Prostate gland (tissue), 2 donors: ENCODE measurements around the gene ZC3H10. TPM values are rescaled to one million over a fixed set of nuclear protein-coding genes. Genes with fewer than 3 reads are reported as not detected.

Experiments
- DNase-seq: peaks from one replicate; pipeline ENCODE4 v3.0.0-alpha.2; 2019; ENCODE audit warnings: low spot score
- H3K27ac ChIP-seq, 2 donors: fragments of 200-600 bp; sonication (generic); 2 replicates each; pipeline ENCODE4 v1.5.1; 2017 to 2019
- H3K27me3 ChIP-seq: fragments of 200-600 bp; sonication (generic); replicated peaks from 2 replicates; pipeline ENCODE4 v1.5.1; 2019; ENCODE audit not compliant: insufficient read depth
- H3K36me3 ChIP-seq, 2 donors: fragments of 200-600 bp; sonication (generic); 1 replicate in 1 of 2; 2 replicates in 1 of 2; pipeline versions ENCODE4 v1.5.1 to v1.8.1; 2017 to 2019
- H3K4me1 ChIP-seq: fragments of 200-600 bp; sonication (generic); replicated peaks from 2 replicates; pipeline ENCODE4 v1.5.1; 2019
- H3K4me3 ChIP-seq, 2 donors: fragments of 200-600 bp; sonication (generic); 2 replicates each; pipeline ENCODE4 v1.5.1; 2017 to 2019
- H3K9me3 ChIP-seq: fragments of 200-600 bp; sonication (generic); 2 replicates; pipeline ENCODE4 v1.5.1; 2017
- POLR2A ChIP-seq: fragments of 450-650 bp; IDR thresholded peaks from one replicate; pipeline ENCODE4 v1.6.1; 2016; ENCODE audit warnings: antibody characterized with exemption, mild to moderate bottlenecking
- POLR2AphosphoS5 ChIP-seq: sonication (generic); formaldehyde crosslinking; IDR thresholded peaks from one replicate; pipeline ENCODE4 v1.6.1; 2017; ENCODE audit warnings: antibody characterized with exemption
- WGBS: methylation state at CpG from one replicate; pipeline ENCODE4 v1.1.5; 2018; 5-methylcytosine and 5-hydroxymethylcytosine counted together
- intact Hi-C: fragments of 100-400 bp; cut with DNase I; formaldehyde crosslinking; loops from one replicate; pipeline ENCODE4 v1.14.2; 2022
- total RNA-seq, 2 donors: library from RNA; depleted of rRNA; stranded (reverse); fragments of >200 nt; gene quantifications; one replicate each; pipeline ENCODE4 v1.1.0, GENCODE V29; 2016
- TF ChIP-seq, protein P1 (sequence below), 4 experiments: fragments of 200-600 bp in 2 of 4; fragments of 450-650 bp in 2 of 4; sonication (generic) in 2 of 4; IDR thresholded peaks; 1 replicate in 3 of 4; 2 replicates in 1 of 4; pipeline ENCODE4 v1.5.1; 2016 to 2019; ENCODE audit warnings: antibody characterized with exemption in 4 of 4, mild to moderate bottlenecking in 2 of 4, moderate library complexity in 2 of 4

Gene ZC3H10
- total RNA-seq, 2 donors from 2014 or later: 4.6 to 9.1 TPM

DNA sequence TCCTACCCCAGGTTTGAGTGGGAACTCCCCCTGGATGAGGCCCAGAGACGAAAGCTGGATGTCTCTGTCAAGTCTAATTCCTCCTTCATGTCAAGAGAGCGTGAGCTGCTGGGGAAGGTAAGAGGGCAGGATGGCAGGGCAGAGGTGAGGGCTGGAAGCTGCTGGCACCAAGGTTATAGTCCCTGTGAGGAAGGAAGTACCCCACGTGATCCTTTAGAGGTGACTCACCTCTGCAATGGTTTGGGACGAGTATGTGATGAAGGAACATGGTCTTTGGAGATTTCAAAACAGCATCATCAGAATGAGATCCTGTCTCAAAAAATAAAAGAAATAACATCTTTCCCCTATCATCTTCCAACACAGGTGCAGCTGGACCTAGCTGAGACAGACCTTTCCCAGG lies 25.2 kb downstream of the ZC3H10 start:
- Histone ChIP-seq H3K27ac (peak overlapping the region in 1 of 2 donors; percentile 38), H3K27me3 (no peaks in the 10 kb centered on the region), H3K4me3 (no peak overlapping the region), H3K4me1 (no peaks in the 10 kb centered on the region), H3K9me3 (no peaks in the 10 kb centered on the region), H3K36me3 (peaks cover 2 to 11% of the 10 kb centered on the region in 2 donors)
- 80% methylated on average over 4 of the region's 4 CpGs for WGBS
- TF ChIP-seq POLR2AphosphoS5 (no peak), POLR2A (no peak)
- TF ChIP-seq, protein P1, sequence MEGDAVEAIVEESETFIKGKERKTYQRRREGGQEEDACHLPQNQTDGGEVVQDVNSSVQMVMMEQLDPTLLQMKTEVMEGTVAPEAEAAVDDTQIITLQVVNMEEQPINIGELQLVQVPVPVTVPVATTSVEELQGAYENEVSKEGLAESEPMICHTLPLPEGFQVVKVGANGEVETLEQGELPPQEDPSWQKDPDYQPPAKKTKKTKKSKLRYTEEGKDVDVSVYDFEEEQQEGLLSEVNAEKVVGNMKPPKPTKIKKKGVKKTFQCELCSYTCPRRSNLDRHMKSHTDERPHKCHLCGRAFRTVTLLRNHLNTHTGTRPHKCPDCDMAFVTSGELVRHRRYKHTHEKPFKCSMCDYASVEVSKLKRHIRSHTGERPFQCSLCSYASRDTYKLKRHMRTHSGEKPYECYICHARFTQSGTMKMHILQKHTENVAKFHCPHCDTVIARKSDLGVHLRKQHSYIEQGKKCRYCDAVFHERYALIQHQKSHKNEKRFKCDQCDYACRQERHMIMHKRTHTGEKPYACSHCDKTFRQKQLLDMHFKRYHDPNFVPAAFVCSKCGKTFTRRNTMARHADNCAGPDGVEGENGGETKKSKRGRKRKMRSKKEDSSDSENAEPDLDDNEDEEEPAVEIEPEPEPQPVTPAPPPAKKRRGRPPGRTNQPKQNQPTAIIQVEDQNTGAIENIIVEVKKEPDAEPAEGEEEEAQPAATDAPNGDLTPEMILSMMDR (IDR thresholded peaks at IDR 0.05): no peak
- DNase-seq: no peak
- intact Hi-C loops: no loop called here

DNA sequence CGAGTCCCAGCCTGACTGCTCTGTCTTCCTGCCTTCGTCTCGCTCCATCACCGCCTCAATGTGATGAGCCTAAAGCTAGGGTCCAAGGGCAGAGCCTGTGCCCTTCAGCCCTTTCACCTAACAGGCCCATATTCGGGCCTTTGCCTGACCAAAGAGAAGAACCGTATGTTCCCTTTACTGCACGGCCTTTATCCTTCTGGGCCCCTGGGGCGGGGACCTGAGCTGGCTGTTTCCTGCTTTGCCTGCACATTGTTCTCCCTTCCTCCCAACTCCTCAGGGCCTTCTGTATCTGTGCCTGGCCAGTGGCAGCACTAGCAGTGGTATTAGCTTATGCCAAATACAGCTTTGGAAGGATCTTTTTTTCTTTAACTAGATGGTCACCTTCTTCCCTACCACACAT lies 25.8 kb downstream of the ZC3H10 start:
- H3K36me3 ChIP-seq: peaks cover 0 to 11% of the 10 kb centered on the region in 2 donors
- intact Hi-C loops: no loop called here
- H3K4me3 ChIP-seq: no peak overlapping the region
- H3K27ac ChIP-seq: peak overlapping the region in 1 of 2 donors; percentile 38
- TF ChIP-seq POLR2AphosphoS5: no peak
- no peak for TF ChIP-seq POLR2A
- TF ChIP-seq, protein P1 (IDR thresholded peaks at IDR 0.05): no peak
- no peaks in the 10 kb centered on the region for H3K4me1 ChIP-seq
- no peaks in the 10 kb centered on the region for H3K27me3 ChIP-seq
- H3K9me3 ChIP-seq: no peaks in the 10 kb centered on the region
- 80% methylated on average over 8 of the region's 8 CpGs for WGBS
- no peak for DNase-seq

DNA sequence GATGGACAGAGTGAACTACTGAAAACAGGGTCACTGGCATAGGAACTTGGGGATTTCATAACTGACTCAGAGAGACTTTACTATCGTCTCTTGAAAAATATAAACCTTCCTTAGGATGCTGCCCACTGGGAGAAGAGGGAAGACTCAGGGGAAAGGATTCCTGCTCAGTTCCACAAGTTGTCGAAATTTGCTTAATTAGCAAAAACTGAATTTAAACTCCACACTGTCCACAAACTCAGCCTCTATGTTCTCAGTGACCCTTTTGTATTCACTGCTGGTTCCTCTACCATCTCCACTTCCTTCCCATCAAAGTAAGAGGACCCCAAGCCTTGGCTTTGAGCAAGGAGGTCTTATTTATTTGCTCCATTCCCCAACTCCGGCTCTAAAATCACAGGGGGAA lies 27.2 kb downstream of the ZC3H10 start:
- H3K4me1 ChIP-seq: no peaks in the 10 kb centered on the region
- intact Hi-C loops: no loop called here
- H3K4me3 ChIP-seq: no peak overlapping the region
- WGBS: 80% methylated on average over 3 of the region's 3 CpGs
- no peak overlapping the region for H3K27ac ChIP-seq
- H3K27me3 ChIP-seq: no peaks in the 10 kb centered on the region
- no peak for DNase-seq
- TF ChIP-seq, protein P1 (IDR thresholded peaks at IDR 0.05): no peak
- TF ChIP-seq POLR2A: no peak
- no peaks in the 10 kb centered on the region for H3K9me3 ChIP-seq
- peaks cover 0 to 11% of the 10 kb centered on the region in 2 donors for H3K36me3 ChIP-seq

DNA sequence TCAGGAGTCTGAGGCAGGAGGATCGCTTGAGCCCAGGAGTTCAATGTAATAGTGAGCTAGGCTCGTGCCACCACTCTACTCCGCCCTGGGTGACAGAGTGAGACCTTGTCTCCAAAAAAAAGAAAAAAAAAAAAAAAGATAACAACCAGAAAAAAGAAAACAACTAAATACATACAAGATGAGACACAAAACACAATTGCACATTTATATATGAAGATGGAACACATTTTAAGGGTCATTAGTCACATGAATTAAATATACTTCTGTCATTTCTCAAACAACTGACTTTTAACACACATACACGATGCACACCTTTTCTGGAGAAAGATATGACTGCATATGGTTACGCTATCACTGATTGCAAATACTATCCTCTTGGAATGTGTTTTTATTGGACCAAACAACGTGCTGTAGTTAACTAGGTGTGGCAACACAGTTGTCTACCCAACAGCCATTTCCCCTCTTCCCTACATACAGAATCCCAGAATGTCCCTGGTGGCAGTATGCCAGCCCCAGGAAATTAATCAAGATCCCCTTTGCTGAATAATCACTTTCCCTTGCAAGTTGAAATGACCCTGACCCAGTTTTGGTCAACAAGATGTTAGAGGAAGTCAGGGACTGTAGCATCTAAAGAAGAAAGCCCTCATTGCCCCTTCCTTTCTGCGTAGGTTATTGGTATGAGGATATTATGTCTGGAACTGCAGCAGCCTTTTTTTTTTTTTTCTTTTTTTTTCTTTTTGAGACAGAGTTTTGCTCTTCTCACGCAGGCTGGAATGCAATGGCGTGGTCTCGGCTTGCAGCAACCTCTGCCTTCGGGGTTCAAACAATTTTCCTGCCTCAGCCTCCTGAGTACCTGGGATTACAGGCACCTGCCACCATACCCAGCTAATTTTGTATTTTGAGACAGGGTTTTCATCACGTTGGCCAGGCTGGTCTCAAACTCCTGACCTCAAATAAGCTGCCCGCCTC lies 28.7 kb downstream of the ZC3H10 start:
- peaks cover 5% of the 10 kb centered on the region for H3K4me1 ChIP-seq
- TF ChIP-seq, protein P1 (IDR thresholded peaks at IDR 0.05): no peak
- TF ChIP-seq POLR2A (no peak), POLR2AphosphoS5 (no peak)

DNA sequence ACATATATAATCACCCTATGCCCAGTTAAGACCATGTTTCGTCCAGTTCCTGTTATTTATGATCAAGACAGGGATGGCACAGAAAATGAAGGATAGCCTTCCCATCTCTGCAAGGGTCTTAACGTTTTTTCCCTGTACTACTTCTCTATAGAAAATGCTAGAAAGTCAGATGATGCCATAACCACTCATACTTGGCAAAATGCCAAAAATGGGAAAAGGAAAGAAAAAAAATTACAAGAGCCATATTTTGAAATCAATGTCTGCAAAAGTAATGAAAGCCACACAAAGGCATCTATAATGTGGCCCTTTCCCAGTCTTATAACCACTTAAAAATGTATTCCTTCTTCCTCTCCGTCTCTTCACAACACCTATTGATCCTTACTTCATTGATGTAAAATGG lies 32.5 kb downstream of the ZC3H10 start:
- Histone ChIP-seq H3K27me3 (no peaks in the 10 kb centered on the region), H3K4me3 (no peak overlapping the region), H3K4me1 (peaks cover 5% of the 10 kb centered on the region), H3K27ac (no peak overlapping the region), H3K36me3 (no peaks in the 10 kb centered on the region), H3K9me3 (no peaks in the 10 kb centered on the region)
- 66% methylated on average over 3 of the region's 3 CpGs for WGBS
- no peak for DNase-seq
- TF ChIP-seq POLR2AphosphoS5 (no peak), POLR2A (no peak)
- TF ChIP-seq, protein P1 (IDR thresholded peaks at IDR 0.05): no peak
- intact Hi-C loops: no loop called here

More for the DNA sequence above, 28.7 kb downstream of the ZC3H10 start:
- Histone ChIP-seq H3K9me3 (no peaks in the 10 kb centered on the region), H3K27ac (no peak overlapping the region), H3K4me3 (no peak overlapping the region), H3K27me3 (no peaks in the 10 kb centered on the region), H3K36me3 (peaks cover 0 to 11% of the 10 kb centered on the region in 2 donors)
- DNase-seq: no peak
- 55% methylated on average over 13 of the region's 13 CpGs for WGBS
- intact Hi-C loops: no loop called here
